ENCODE data around the gene PIK3IP1. TPM values are rescaled to one million over a fixed set of nuclear protein-coding genes. Genes with fewer than 3 reads are reported as not detected.

Gene PIK3IP1
- total and polyA plus RNA-seq, 10 of the 15 experiments (the other 5 are each of a cell fraction or from before 2014, with no cell fraction given), result 0.77 to 6.5 (median 3.0) TPM

DNA sequence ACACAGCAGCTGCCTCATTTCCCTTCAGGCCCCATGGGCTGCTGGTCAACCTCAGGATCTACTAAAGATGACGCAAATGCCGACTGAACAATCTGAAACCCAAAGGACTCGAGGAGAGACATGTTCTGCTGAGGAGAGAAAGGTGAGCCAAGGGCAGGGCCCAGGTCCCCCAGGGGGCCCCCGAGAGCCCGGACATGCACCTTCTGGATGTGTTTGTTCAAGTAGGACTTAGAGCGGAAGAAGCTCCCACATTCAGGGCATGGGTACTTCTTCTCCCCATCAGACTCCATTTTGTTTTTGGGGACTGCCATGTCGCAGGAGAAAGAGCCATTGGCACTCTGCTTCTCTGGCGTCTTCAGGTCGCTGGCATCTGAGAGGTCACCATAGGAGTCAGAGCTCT lies 34.6 kb upstream of the PIK3IP1 start:
- RAD21 ChIA-PET (ENCODE audit: unreplicated experiment), result no interaction called here
- no peaks in the 10 kb centered on the region for H3K27me3 ChIP-seq (replicated peaks in 1 of 2; ENCODE audit: control insufficient read depth in 2 of 2, insufficient read depth in 2 of 2, low read length in 1 of 2)
- CTCF ChIA-PET, result interaction anchor here (4.0 kb wide), 1 partner anchor 14 kb away, joined by 16 read pairs; no protein-coding TSS in a partner anchor
- TF ChIP-seq, protein P1, sequence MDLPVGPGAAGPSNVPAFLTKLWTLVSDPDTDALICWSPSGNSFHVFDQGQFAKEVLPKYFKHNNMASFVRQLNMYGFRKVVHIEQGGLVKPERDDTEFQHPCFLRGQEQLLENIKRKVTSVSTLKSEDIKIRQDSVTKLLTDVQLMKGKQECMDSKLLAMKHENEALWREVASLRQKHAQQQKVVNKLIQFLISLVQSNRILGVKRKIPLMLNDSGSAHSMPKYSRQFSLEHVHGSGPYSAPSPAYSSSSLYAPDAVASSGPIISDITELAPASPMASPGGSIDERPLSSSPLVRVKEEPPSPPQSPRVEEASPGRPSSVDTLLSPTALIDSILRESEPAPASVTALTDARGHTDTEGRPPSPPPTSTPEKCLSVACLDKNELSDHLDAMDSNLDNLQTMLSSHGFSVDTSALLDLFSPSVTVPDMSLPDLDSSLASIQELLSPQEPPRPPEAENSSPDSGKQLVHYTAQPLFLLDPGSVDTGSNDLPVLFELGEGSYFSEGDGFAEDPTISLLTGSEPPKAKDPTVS (IDR thresholded peaks at IDR 0.05; ENCODE audit: low read depth, low read length), result no peak
- TF ChIP-seq RAD21 (IDR thresholded peaks at IDR 0.05; ENCODE audit: insufficient read depth, low read depth, low read length), result no peak
- TF ChIP-seq RFX5 (IDR thresholded peaks at IDR 0.05; ENCODE audit: low read depth, low read length), result no peak
- no peak for TF ChIP-seq KLF5 (IDR thresholded peaks at IDR 0.05; ENCODE audit: partially characterized antibody)
- TF ChIP-seq, protein P2, sequence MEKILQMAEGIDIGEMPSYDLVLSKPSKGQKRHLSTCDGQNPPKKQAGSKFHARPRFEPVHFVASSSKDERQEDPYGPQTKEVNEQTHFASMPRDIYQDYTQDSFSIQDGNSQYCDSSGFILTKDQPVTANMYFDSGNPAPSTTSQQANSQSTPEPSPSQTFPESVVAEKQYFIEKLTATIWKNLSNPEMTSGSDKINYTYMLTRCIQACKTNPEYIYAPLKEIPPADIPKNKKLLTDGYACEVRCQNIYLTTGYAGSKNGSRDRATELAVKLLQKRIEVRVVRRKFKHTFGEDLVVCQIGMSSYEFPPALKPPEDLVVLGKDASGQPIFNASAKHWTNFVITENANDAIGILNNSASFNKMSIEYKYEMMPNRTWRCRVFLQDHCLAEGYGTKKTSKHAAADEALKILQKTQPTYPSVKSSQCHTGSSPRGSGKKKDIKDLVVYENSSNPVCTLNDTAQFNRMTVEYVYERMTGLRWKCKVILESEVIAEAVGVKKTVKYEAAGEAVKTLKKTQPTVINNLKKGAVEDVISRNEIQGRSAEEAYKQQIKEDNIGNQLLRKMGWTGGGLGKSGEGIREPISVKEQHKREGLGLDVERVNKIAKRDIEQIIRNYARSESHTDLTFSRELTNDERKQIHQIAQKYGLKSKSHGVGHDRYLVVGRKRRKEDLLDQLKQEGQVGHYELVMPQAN (conservative IDR thresholded peaks at IDR 0.05), result no peak
- TF ChIP-seq, protein P3, sequence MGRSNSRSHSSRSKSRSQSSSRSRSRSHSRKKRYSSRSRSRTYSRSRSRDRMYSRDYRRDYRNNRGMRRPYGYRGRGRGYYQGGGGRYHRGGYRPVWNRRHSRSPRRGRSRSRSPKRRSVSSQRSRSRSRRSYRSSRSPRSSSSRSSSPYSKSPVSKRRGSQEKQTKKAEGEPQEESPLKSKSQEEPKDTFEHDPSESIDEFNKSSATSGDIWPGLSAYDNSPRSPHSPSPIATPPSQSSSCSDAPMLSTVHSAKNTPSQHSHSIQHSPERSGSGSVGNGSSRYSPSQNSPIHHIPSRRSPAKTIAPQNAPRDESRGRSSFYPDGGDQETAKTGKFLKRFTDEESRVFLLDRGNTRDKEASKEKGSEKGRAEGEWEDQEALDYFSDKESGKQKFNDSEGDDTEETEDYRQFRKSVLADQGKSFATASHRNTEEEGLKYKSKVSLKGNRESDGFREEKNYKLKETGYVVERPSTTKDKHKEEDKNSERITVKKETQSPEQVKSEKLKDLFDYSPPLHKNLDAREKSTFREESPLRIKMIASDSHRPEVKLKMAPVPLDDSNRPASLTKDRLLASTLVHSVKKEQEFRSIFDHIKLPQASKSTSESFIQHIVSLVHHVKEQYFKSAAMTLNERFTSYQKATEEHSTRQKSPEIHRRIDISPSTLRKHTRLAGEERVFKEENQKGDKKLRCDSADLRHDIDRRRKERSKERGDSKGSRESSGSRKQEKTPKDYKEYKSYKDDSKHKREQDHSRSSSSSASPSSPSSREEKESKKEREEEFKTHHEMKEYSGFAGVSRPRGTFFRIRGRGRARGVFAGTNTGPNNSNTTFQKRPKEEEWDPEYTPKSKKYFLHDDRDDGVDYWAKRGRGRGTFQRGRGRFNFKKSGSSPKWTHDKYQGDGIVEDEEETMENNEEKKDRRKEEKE (IDR thresholded peaks at IDR 0.05), result no peak
- no peak for TF ChIP-seq PML (IDR thresholded peaks at IDR 0.05; ENCODE audit: low read length)
- TF ChIP-seq, protein P4, sequence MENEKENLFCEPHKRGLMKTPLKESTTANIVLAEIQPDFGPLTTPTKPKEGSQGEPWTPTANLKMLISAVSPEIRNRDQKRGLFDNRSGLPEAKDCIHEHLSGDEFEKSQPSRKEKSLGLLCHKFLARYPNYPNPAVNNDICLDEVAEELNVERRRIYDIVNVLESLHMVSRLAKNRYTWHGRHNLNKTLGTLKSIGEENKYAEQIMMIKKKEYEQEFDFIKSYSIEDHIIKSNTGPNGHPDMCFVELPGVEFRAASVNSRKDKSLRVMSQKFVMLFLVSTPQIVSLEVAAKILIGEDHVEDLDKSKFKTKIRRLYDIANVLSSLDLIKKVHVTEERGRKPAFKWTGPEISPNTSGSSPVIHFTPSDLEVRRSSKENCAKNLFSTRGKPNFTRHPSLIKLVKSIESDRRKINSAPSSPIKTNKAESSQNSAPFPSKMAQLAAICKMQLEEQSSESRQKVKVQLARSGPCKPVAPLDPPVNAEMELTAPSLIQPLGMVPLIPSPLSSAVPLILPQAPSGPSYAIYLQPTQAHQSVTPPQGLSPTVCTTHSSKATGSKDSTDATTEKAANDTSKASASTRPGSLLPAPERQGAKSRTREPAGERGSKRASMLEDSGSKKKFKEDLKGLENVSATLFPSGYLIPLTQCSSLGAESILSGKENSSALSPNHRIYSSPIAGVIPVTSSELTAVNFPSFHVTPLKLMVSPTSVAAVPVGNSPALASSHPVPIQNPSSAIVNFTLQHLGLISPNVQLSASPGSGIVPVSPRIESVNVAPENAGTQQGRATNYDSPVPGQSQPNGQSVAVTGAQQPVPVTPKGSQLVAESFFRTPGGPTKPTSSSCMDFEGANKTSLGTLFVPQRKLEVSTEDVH (IDR thresholded peaks at IDR 0.05; ENCODE audit: low read depth, partially characterized antibody), result no peak
- TF ChIP-seq MTA3 (IDR thresholded peaks at IDR 0.05; ENCODE audit: borderline replicate concordance, low read length), result no peak
- TF ChIP-seq, protein P5, sequence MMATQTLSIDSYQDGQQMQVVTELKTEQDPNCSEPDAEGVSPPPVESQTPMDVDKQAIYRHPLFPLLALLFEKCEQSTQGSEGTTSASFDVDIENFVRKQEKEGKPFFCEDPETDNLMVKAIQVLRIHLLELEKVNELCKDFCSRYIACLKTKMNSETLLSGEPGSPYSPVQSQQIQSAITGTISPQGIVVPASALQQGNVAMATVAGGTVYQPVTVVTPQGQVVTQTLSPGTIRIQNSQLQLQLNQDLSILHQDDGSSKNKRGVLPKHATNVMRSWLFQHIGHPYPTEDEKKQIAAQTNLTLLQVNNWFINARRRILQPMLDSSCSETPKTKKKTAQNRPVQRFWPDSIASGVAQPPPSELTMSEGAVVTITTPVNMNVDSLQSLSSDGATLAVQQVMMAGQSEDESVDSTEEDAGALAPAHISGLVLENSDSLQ (IDR thresholded peaks at IDR 0.05), result no peak
- SMC1A ChIA-PET (ENCODE audit: uncharacterized antibody, unreplicated experiment), result interaction anchor here (1.6 kb wide), 1 partner anchor 14 kb away, joined by 4 read pairs; no protein-coding TSS in a partner anchor
- DNase-seq (ENCODE audit: low read depth, low spot score) (no peak), ATAC-seq (no peak), FAIRE-seq (no peak)
- POLR2A ChIA-PET, result no interaction called here
- WGBS (ENCODE audit: insufficient coverage, insufficient replicate concordance, low lambda C conversion rate, missing lambda C conversion rate), result 97% methylated on average over 9 of the region's 9 CpGs
- no peaks in the 10 kb centered on the region for H3K79me2 ChIP-seq (ENCODE audit: control insufficient read depth, insufficient read depth, low read length)
- H3K4me3 ChIP-seq, result no peak overlapping the region
- H3K27ac ChIP-seq (ENCODE audit: control insufficient read depth, insufficient read depth), result no peak overlapping the region
- H3K9me3 ChIP-seq (replicated peaks; ENCODE audit: control insufficient read depth, insufficient read depth, low read length), result no peaks in the 10 kb centered on the region
- no TSS peak for BruUV-seq (replicated peaks)
- H3K4me1 ChIP-seq (ENCODE audit: control insufficient read depth, insufficient read depth, low read length), result no peaks in the 10 kb centered on the region
- no peak overlapping the region for H3K4me2 ChIP-seq (ENCODE audit: control insufficient read depth, insufficient read depth)
- peaks cover 14 to 17% of the 10 kb centered on the region in 2 experiments for H3K36me3 ChIP-seq (ENCODE audit: control insufficient read depth in 2 of 2, insufficient read depth in 2 of 2, low read length in 1 of 2)
- in situ Hi-C loops (cut with MboI) (no loop called here), intact Hi-C loops (cut with micrococcal nuclease; ENCODE audit: unreplicated experiment) (no loop called here)
- no peak overlapping the region for H3K9ac ChIP-seq (ENCODE audit: control insufficient read depth, insufficient read depth, low read length)
- H4K20me1 ChIP-seq (ENCODE audit: control insufficient read depth, insufficient read depth), result no peaks in the 10 kb centered on the region
- no peak overlapping the region for H2AFZ ChIP-seq (ENCODE audit: control insufficient read depth, low read depth, low read length)

Data from GM12878 (cell line).